Spleen (tissue), 11 donors: Measurements from ENCODE around the gene RIPPLY3. TPM values are rescaled to one million over a fixed set of nuclear protein-coding genes. Genes with fewer than 3 reads are reported as not detected.
"Not testable (repeated sequence)": the region's sequence is repeated elsewhere in the genome, so short reads cannot be mapped to it uniquely, and the experiment has no call there.

Experiments
- DNase-seq: peaks from one replicate; pipeline ENCODE4 v3.0.0-alpha.2; 2020
- H3K27ac ChIP-seq, 8 donors: fragments of 200-600 bp; sonication (generic) in 7 of 8; 1 replicate in 4 of 8; 2 replicates in 4 of 8; pipeline versions ENCODE4 v1.5.0 to v1.8.0; 2016 to 2021; ENCODE audit warnings: inconsistent platforms in 4 of 8, mild to moderate bottlenecking in 4 of 8, moderate library complexity in 1 of 8
- H3K27me3 ChIP-seq, 7 donors: fragments of 200-600 bp; sonication (generic) in 6 of 7; replicated peaks in 1 of 7; 1 replicate in 4 of 7; 2 replicates in 3 of 7; pipeline versions ENCODE4 v1.5.0 to v1.8.0; 2016 to 2021; ENCODE audit warnings: inconsistent platforms in 3 of 7, mild to moderate bottlenecking in 1 of 7
- H3K36me3 ChIP-seq, 6 donors: fragments of 200-600 bp; sonication (generic) in 5 of 6; 1 replicate in 4 of 6; 2 replicates in 2 of 6; pipeline versions ENCODE4 v1.5.0 to v1.8.0; 2016 to 2021; ENCODE audit warnings: inconsistent platforms in 2 of 6
- H3K4me1 ChIP-seq, 6 donors: fragments of 200-600 bp; sonication (generic) in 5 of 6; 1 replicate in 3 of 6; 2 replicates in 3 of 6; pipeline versions ENCODE4 v1.5.0 to v1.8.0; 2016 to 2021; ENCODE audit warnings: inconsistent platforms in 3 of 6
- H3K4me3 ChIP-seq, 8 donors: fragments of 200-600 bp; sonication (generic) in 7 of 8; 1 replicate in 4 of 8; 2 replicates in 4 of 8; pipeline versions ENCODE4 v1.5.0 to v1.8.0; 2016 to 2021; ENCODE audit warnings: inconsistent platforms in 4 of 8, mild to moderate bottlenecking in 4 of 8, moderate library complexity in 2 of 8
- H3K9me3 ChIP-seq, 8 donors: fragments of 200-600 bp; sonication (generic) in 7 of 8; 1 replicate in 4 of 8; 2 replicates in 4 of 8; pipeline versions ENCODE4 v1.5.0 to v1.8.0; 2016 to 2021; ENCODE audit warnings: inconsistent platforms in 4 of 8
- POLR2A ChIP-seq, 3 donors: fragments of 450-650 bp; IDR thresholded peaks; one replicate each; pipeline ENCODE4 v1.5.1; 2017; ENCODE audit warnings: antibody characterized with exemption in 3 of 3, mild to moderate bottlenecking in 1 of 3
- POLR2AphosphoS5 ChIP-seq, 3 donors: sonication (generic); formaldehyde crosslinking; IDR thresholded peaks; one replicate each; pipeline ENCODE4 v1.5.1; 2017; ENCODE audit warnings: antibody characterized with exemption in 3 of 3
- WGBS, 5 donors: extraction: QIAGEN DNeasy Blood & Tissue Kit in 3 of 5; methylation state at CpG; one replicate each; pipeline versions ENCODE4 v1.1.5 to v1.1.7; 2013 to 2018; 5-methylcytosine and 5-hydroxymethylcytosine counted together
- intact Hi-C: fragments of 100-400 bp; cut with DNase I; formaldehyde crosslinking; loops from one replicate; pipeline ENCODE4 v1.15.0; 2023; ENCODE audit warnings: low total_unique reads
- polyA plus RNA-seq, 3 donors: library from polyadenylated mRNA; stranded (reverse); fragments of 200-250 nt; gene quantifications; one replicate each; pipeline ENCODE4 v1.2.1, GENCODE V29; 2013
- total RNA-seq, 7 donors: library from RNA; depleted of rRNA in 3 of 7; stranded (reverse); fragments of >200 nt in 3 of 7; fragmentation: NEBNext Ultra II Directional in 4 of 7; extraction: Animal tissue kit (Norgen Biotek cat#: 25700) in 4 of 7; gene quantifications; one replicate each; pipeline versions ENCODE4 v1.1.0 to v1.2.1, GENCODE V29; 2016 to 2021
- TF ChIP-seq, protein P1 (sequence below), 11 experiments: fragments of 200-600 bp in 7 of 11; fragments of 450-650 bp in 4 of 11; sonication (generic) in 4 of 11; IDR thresholded peaks in 8 of 11; conservative IDR thresholded peaks in 3 of 11; 1 replicate in 7 of 11; 2 replicates in 4 of 11; pipeline versions ENCODE4 v1.4.0 to v1.8.0; 2016 to 2021; ENCODE audit warnings: antibody characterized with exemption in 11 of 11, inconsistent platforms in 4 of 11, mild to moderate bottlenecking in 1 of 11
- donor health status: healthy with polysubstance abuse.
- donor health status: DM: no; HTN: no; CAD: no; lungs with moderate emphysema.
- donor health status: DM: no; HTN: no; CAD: no.
- donor health status: Bipolar disorder and iron deficiency.
- donor health status: healthy.
- donor health status: DM: no; HTN: no; CAD: no.
- donor health status: DM: yes; HTN: yes; CAD: no.

Gene RIPPLY3
- total and polyA plus RNA-seq, 10 donors: 0.05 TPM; not detected in 9

GRCh38 chr21:37032293-37032692 is 25.8 kb downstream of the RIPPLY3 start:
- TF ChIP-seq, protein P1, sequence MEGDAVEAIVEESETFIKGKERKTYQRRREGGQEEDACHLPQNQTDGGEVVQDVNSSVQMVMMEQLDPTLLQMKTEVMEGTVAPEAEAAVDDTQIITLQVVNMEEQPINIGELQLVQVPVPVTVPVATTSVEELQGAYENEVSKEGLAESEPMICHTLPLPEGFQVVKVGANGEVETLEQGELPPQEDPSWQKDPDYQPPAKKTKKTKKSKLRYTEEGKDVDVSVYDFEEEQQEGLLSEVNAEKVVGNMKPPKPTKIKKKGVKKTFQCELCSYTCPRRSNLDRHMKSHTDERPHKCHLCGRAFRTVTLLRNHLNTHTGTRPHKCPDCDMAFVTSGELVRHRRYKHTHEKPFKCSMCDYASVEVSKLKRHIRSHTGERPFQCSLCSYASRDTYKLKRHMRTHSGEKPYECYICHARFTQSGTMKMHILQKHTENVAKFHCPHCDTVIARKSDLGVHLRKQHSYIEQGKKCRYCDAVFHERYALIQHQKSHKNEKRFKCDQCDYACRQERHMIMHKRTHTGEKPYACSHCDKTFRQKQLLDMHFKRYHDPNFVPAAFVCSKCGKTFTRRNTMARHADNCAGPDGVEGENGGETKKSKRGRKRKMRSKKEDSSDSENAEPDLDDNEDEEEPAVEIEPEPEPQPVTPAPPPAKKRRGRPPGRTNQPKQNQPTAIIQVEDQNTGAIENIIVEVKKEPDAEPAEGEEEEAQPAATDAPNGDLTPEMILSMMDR (IDR thresholded peaks at IDR 0.05 in 8 of 11, conservative IDR thresholded peaks at IDR 0.05 in 3 of 11): no peak
- TF ChIP-seq POLR2A (IDR thresholded peaks at IDR 0.05) (no peak), POLR2AphosphoS5 (IDR thresholded peaks at IDR 0.05) (no peak)
- Histone ChIP-seq H3K36me3 (no peaks in the 10 kb centered on the region), H3K27me3 (no peaks in the 10 kb centered on the region), H3K4me3 (no peak overlapping the region), H3K9me3 (no peaks in the 10 kb centered on the region), H3K27ac (no peak overlapping the region), H3K4me1 (no peaks in the 10 kb centered on the region)
- 82 to 90% (median 87%) methylated on average over 5 of the region's 5 CpGs for WGBS, 5 donors
- no peak for DNase-seq
- intact Hi-C loops: no loop called here

DNA sequence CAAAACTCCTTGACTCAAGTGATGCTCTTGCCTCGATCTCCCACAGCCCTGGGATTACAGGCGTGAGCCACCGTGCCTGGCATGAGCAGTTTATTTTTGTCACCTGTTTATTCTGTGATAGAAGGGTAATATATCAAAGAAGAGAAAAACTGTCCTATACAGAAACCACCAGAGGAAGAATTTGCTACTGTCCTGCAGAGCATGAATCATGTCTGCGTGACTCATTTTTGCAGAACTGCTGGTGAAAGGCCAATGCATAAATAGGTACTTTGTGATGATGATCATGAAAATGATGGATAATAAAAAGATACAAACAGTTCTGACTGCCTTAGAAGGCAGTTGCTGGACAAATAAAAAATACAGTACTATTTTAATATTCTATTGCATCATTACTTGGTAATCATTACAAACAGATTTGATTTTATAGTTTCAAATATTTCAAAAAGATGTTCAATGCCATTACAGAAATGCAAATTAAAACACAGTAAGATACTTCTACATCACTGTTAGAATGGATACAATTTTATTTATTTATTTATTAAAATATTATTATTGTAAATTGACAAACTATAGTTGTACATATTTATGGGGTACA is 26.5 kb downstream of the RIPPLY3 start:
- intact Hi-C loops: no loop called here
- DNase-seq: no peak

DNA sequence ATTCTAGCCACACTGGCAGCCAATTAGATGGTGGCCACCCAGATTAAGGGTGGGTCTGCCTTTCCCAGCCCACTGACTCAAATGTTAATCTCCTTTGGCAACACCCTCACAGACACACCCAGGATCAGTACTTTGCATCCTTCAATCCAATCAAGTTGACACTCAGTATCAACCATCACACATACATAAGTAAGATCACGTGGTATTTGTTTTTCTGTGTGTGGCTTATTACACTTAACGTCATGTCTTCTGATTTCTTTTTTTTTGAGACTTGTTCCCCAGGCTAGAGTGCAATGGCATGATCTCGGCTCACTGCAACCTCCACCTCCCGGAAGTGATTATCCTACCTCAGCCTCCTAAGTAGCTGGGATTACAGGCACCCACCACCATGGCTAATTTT is 27.9 kb downstream of the RIPPLY3 start:
- H3K9me3 ChIP-seq, H3K4me1 ChIP-seq, DNase-seq, H3K36me3 ChIP-seq, H3K27me3 ChIP-seq, H3K4me3 ChIP-seq, intact Hi-C loops, H3K27ac ChIP-seq: not testable (repeated sequence)
- 80 to 90% (median 87%) methylated on average over 4 of the region's 4 CpGs for WGBS, 5 donors

More for the DNA sequence above, 26.5 kb downstream of the RIPPLY3 start:
- 78 to 85% (median 85%) methylated on average over 4 of the region's 4 CpGs for whole genome bisulfite sequencing, 5 donors
- H3K4me1 ChIP-seq: no peaks in the 10 kb centered on the region
- TF ChIP-seq POLR2AphosphoS5 (IDR thresholded peaks at IDR 0.05) (no peak), POLR2A (IDR thresholded peaks at IDR 0.05) (no peak)
- TF ChIP-seq, protein P1 (IDR thresholded peaks at IDR 0.05 in 8 of 11, conservative IDR thresholded peaks at IDR 0.05 in 3 of 11): no peak
- no peaks in the 10 kb centered on the region for H3K36me3 ChIP-seq
- H3K27me3 ChIP-seq: no peaks in the 10 kb centered on the region
- no peaks in the 10 kb centered on the region for H3K9me3 ChIP-seq
- no peak overlapping the region for H3K27ac ChIP-seq
- no peak overlapping the region for H3K4me3 ChIP-seq

DNA sequence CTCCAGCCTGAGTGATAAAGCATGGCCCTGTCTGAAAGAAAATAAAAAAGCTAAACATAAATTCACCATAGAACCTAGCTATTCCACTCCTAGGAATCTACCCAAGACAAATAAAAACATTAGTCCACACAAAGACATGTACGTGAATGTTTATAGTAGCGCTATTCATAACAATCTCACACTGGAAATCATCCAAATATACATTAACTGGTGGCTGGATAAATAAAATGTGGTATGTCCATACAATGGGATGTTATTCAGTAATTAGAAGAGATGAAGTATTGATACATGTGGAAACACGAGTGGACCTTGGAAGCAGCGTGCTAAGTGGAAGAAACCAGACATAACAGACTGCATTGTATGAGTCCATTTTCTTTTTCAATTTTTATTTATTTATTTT is 29.7 kb downstream of the RIPPLY3 start:
- no peaks in the 10 kb centered on the region for H3K27me3 ChIP-seq
- no peak for TF ChIP-seq POLR2A (IDR thresholded peaks at IDR 0.05)
- TF ChIP-seq, protein P1 (IDR thresholded peaks at IDR 0.05 in 8 of 11, conservative IDR thresholded peaks at IDR 0.05 in 3 of 11): no peak
- TF ChIP-seq POLR2AphosphoS5 (IDR thresholded peaks at IDR 0.05): no peak
- intact Hi-C loops: no loop called here
- H3K36me3 ChIP-seq: no peaks in the 10 kb centered on the region
- H3K4me3 ChIP-seq: no peak overlapping the region
- no peaks in the 10 kb centered on the region for H3K9me3 ChIP-seq
- no peaks in the 10 kb centered on the region for H3K4me1 ChIP-seq
- DNase-seq: no peak
- no peak overlapping the region for H3K27ac ChIP-seq
- WGBS, 5 donors: 94 to 98% (median 96%) methylated on average over 4 of the region's 4 CpGs
